ENCODE measurements around the gene ECHS1.

GRCh38 chr10:133324857-133325260 lies 48.3 kb downstream of the ECHS1 start:
- no peak for TF ChIP-seq CTCF (IDR thresholded peaks at IDR 0.05 in 2 of 3, conservative IDR thresholded peaks at IDR 0.05 in 1 of 3; ENCODE audit: control insufficient read depth in 2 of 3, extremely low read depth in 1 of 3, insufficient read depth in 1 of 3, low read depth in 3 of 3, low read length in 3 of 3)
- no peak for TF ChIP-seq MAX (IDR thresholded peaks at IDR 0.05; ENCODE audit: low read depth, low read length)
- TF ChIP-seq EP300 (IDR thresholded peaks at IDR 0.05; ENCODE audit: borderline replicate concordance in 1 of 2, control insufficient read depth in 1 of 2, low read depth in 2 of 2, low read length in 2 of 2), result no peak
- TF ChIP-seq IKZF2 (IDR thresholded peaks at IDR 0.05), result no peak
- no peak for TF ChIP-seq MEF2B (IDR thresholded peaks at IDR 0.05; ENCODE audit: partially characterized antibody, poor library complexity, severe bottlenecking)
- no peak for TF ChIP-seq ZBTB40 (IDR thresholded peaks at IDR 0.05; ENCODE audit: borderline replicate concordance)
- no peak for TF ChIP-seq TARDBP (IDR thresholded peaks at IDR 0.05; ENCODE audit: borderline replicate concordance)
- no peak for TF ChIP-seq PAX5 (IDR thresholded peaks at IDR 0.05; ENCODE audit: borderline replicate concordance, low read depth, low read length)

Data from GM12878 (cell line).